HG02943 (cell line): ENCODE measurements around the gene OSGIN1.

Experiments used
- ATAC-seq: cut with Tn5 transposase; IDR thresholded peaks from one replicate; pipeline ENCODE4 v1.9.1; 2021; ENCODE audit warnings: mild to moderate bottlenecking, low read depth, moderate library complexity; ENCODE audit not compliant: unreplicated experiment

The OSGIN1 gene

GRCh38 chr16:83994087-83994486 lies 41.0 kb downstream of the OSGIN1 start:
- ATAC-seq = no peak

- ATAC-seq = no peak
These were observed 41.7 kb downstream of the OSGIN1 start for GRCh38 chr16:83994703-83995102.

- ATAC-seq = no peak
These were observed 42.7 kb downstream of the OSGIN1 start for GRCh38 chr16:83995754-83996153.

- no peak for ATAC-seq
These were observed 43.6 kb downstream of the OSGIN1 start for GRCh38 chr16:83996481-83997252.

GRCh38 chr16:83998091-83998490 lies 45.1 kb downstream of the OSGIN1 start:
- no peak for ATAC-seq

GRCh38 chr16:84000989-84001642 lies 48.1 kb downstream of the OSGIN1 start:
- no peak for ATAC-seq

GRCh38 chr16:84001726-84002125 lies 48.7 kb downstream of the OSGIN1 start:
- ATAC-seq = no peak

GRCh38 chr16:84003038-84003437 lies 50.0 kb downstream of the OSGIN1 start:
- ATAC-seq = no peak

- no peak for ATAC-seq
These were observed 51.4 kb downstream of the OSGIN1 start for GRCh38 chr16:84004442-84004841.

GRCh38 chr16:84005391-84005790 lies 52.4 kb downstream of the OSGIN1 start:
- no peak for ATAC-seq

- ATAC-seq = no peak
These were observed 54.5 kb downstream of the OSGIN1 start for GRCh38 chr16:84007520-84007919.

GRCh38 chr16:84007965-84008364 lies 54.9 kb downstream of the OSGIN1 start:
- ATAC-seq = no peak

GRCh38 chr16:84009282-84009681 lies 56.2 kb downstream of the OSGIN1 start:
- ATAC-seq = no peak

GRCh38 chr16:84013787-84014569 lies 60.9 kb downstream of the OSGIN1 start:
- ATAC-seq = peak; percentile 67

GRCh38 chr16:84014570-84015327 lies 61.7 kb downstream of the OSGIN1 start:
- ATAC-seq = no peak

GRCh38 chr16:84015399-84015798 lies 62.4 kb downstream of the OSGIN1 start:
- ATAC-seq = no peak
